Hindlimb muscle (tissue), 1 donor: ENCODE measurements around the gene PFDN5. TPM values are rescaled to one million over a fixed set of nuclear protein-coding genes. Genes with fewer than 3 reads are reported as not detected.
A peak's percentile ranks its signal among the peaks of the same experiment; 100 is the strongest.

Experiments
- DNase-seq: peaks from one replicate; pipeline ENCODE4 v3.0.0-alpha.2; 2013
- polyA plus RNA-seq: library from polyadenylated mRNA; unstranded; fragments of 120-200 nt; gene quantifications from one replicate; pipeline ENCODE4 v1.2.1, GENCODE V29; 2013; ENCODE audit not compliant: insufficient read length

The PFDN5 gene
- polyA plus RNA-seq = 416 TPM

DNA sequence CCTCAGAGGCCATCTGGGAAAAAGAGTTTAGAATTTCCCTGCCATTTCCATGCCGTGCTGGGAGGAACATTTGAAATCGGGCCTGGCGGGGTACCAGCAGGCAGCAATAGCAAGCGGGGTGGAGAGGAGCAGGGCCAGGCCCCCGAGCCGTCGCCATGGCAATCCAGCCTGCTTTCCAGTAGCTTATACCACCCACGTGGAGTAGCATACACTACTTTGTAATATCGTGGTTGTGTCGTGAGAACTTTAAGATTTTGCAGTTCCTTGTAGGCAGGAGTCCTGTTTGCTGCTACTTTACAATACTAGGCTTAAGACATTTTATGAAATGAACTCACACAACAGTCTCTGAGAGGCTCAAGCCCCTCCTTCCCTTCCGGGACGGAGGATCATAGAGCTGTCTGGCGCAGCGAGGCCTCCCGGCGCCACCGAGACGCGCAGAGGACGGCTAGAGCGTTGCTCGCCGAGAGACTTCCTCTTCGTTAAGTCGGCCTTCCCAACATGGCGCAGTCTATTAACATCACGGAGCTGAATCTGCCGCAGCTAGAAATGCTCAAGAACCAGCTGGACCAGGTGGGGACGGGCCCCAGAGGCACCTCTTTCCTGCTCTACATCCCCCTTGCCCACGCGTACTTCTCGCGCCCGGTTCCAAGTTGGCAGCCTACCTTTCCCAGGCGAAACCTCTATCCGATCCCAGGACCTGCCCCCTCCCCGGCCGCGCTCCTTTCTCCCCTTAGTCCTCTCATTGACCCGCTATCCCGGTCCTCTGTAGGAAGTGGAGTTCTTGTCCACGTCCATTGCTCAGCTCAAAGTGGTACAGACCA lies at the start of gene PFDN5:
Gene PFDN5 (plus strand): TSS at position 473 of the 821 bp plus-strand sequence. CDS start 26 bp downstream, at position 499.
- DNase-seq = peak; percentile 94

DNA sequence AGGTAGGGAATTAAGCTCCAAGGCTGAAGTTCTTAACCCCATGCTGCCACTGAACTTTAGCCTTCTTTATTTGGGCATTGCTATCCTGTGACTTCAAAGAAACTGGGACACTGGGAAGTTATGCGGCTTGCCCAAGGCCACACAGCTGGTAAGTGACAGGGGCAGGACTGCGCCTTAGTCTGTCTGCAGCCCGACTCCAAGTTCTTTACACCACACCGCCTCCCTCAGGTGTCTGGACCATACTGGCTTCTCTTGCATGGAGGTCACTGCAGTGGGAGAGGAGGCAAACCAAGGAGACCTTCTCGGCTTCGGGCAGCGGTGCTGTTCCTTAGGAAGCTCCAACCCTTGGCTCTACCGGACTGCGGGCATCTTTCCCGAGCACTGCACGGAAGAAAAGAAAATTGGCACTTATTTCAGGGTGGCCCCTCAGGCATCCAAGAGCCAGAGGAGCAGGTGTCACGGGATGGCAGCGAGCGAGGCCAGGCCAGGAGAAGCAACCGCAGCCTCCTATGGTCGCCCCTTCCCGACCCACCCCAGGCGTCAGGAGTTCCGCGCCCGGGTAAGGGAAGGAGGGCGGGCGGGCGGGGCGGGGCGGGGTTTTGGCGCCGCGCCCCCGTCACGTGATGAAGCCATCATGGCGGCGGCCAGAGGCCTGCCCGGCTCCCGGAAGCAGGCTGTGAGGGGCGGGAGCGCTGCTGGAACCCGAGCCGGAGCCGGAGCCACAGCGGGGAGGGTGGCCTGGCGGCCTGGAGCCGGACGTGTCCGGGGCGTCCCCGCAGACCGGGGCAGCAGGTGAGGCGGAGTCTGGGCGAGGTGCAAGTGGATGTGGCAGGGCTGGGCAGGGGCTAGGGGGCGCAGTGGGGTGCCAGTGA lies 43.6 kb upstream of the PFDN5 start:
- peak; percentile 79 for DNase-seq

GRCh38 chr12:53252349-53252916 lies 42.9 kb upstream of the PFDN5 start:
- DNase-seq = no peak

- DNase-seq = no peak
These were observed 42.0 kb upstream of the PFDN5 start for GRCh38 chr12:53253298-53253697.

GRCh38 chr12:53254816-53255545 lies 40.4 kb upstream of the PFDN5 start:
- DNase-seq = no peak

- no peak for DNase-seq
These were observed 39.3 kb upstream of the PFDN5 start for GRCh38 chr12:53255996-53256395.

- no peak for DNase-seq
These were observed 36.5 kb upstream of the PFDN5 start for GRCh38 chr12:53258541-53259539.

GRCh38 chr12:53259891-53260290 lies 35.5 kb upstream of the PFDN5 start:
- no peak for DNase-seq

- DNase-seq = no peak
These were observed 29.6 kb upstream of the PFDN5 start for GRCh38 chr12:53265783-53266182.

DNA sequence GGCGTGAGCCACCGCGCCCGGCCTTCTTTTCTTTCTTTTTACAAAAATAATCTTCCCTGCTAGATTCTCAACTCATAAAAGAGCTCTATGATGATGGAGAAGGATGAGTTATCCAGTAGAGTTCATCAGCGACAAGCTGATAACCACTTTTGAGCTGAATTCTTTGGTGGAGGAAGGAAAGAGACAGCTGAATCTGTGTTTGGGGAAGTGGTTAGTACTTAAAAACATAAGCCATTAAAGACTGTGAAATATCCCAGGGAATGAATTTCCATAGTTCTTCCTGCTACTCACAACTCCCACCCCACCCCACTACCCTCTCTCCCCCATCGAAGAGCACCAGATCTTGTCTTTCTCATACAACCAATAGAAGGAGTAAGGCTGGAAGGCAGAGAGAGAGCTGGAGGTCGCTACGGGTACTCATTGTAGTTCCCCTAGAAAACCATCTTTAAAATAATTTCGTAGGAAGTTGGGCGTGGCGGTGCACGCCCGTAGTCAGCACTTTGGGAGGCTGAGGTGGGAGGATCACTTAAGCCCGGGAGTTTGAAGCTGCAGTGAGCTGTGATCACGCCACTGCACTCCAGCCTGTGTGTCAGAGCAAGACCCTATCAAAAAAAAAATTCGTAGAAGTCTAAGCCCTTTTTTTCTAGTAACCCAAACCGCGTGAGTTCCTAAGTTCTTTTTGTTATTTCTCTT lies 27.9 kb upstream of the PFDN5 start:
- DNase-seq = no peak

DNA sequence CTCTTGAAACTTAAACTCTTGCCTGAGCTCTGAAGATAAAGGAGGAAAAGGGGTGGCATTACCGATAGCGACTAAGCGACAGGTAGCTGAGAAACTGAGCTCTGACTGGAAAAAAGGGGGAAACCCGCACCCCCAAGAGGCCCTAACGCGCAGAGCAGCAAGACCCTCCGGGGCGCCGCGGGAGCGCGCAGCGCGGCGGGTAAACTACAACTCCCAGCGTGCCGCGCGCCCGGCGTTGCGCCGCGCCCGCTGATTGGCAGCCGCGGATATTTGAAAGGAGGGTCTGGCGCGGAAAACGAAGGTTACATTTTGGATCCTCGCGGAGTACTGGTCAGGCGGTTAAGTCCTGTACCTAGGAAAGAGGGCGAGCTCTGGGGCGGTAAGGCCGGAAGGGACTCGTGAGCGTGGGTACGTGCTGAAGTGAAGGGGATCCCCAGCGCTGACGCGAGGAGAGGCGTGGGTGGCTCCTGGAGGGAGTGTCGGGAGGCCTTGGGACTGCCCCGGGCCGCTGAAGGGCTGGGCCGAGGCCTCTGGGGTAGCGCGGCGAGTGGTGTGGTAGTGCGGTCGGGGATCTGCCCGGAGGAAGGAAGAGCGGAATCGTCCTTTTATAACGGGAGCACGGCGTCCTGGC lies 27.2 kb upstream of the PFDN5 start, which contains the start of gene ESPL1:
Gene ESPL1 (plus strand): TSS at position 301 of the 631 bp plus-strand sequence. CDS start 468 bp downstream, outside the sequence.
- peak; percentile 87 for DNase-seq

- no peak for DNase-seq
These were observed 26.4 kb upstream of the PFDN5 start for GRCh38 chr12:53268630-53269562.

DNA sequence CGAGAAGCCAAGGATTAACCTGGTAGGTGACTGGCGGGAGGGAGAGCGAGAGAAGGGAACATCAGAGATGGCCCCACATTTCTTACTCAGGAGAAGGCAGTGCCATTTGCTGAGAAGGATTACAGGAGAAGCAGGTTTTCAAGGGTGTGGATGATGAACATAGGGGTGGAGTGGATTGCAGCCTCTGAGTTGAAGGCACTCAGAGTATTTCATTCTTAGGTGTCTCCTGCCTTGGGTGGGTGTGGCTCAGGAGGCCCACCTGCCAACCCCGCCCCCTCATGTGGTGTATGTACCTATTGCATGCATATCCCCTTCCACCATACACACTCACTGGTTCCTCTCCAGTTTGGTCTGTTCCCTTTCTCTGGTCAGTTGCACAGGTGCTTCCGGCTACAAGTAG lies 20.9 kb upstream of the PFDN5 start:
- no peak for DNase-seq

DNA sequence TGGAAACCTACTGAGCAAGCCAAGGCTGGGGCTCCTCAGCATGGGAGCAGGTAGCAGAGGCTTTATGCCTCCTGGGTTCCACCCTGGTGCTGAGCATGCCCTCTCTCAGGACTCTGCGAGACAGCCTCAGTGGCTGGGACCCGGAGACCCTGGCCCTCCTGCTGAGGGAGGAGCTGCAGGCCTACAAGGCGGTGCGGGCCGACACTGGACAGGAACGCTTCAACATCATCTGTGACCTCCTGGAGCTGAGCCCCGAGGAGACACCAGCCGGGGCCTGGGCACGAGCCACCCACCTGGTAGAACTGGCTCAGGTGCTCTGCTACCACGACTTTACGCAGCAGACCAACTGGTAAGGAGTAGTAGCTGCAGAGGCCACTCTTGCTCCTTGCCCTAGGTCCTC lies 18.8 kb upstream of the PFDN5 start:
- no peak for DNase-seq

GRCh38 chr12:53277981-53278380 lies 17.4 kb upstream of the PFDN5 start:
- no peak for DNase-seq

DNA sequence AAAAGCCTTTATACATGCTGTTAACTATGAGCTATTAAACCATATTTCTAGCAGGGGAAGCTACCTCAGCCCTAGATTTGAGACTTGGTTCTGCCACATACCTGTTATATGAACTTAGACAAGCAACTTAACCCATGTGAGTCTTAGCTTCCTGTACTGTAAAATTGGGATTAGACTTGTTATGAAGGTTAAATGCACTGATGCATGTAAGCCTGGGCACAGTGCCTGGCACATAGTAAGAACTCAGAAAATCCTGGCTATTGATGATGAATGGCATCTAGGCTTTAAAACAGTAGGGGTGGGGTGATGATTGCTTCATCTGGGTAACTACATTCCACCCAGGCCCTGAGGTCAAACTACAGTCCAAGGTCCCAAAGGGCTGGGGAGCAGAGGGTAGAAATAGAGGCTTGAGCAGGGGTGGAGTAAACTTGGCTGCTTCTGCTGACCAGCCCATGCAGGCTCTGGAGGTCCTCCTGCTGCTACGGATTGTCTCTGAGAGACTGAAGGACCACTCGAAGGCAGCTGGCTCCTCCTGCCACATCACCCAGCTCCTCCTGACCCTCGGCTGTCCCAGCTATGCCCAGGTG lies 16.0 kb upstream of the PFDN5 start:
- no peak for DNase-seq

- DNase-seq = no peak
These were observed 15.3 kb upstream of the PFDN5 start for GRCh38 chr12:53279888-53280498.

GRCh38 chr12:53286448-53286847 lies 8.9 kb upstream of the PFDN5 start:
- no peak for DNase-seq
